Measurements from ENCODE around the gene RELN. TPM values are rescaled to one million over a fixed set of nuclear protein-coding genes. Genes with fewer than 3 reads are reported as not detected.

RELN gene
- total and polyA plus RNA-seq, 10 of the 15 experiments (the other 5 are each of a cell fraction or from before 2014, with no cell fraction given), result 0.11 to 0.21 TPM; not detected in 8

- Histone ChIP-seq H3K4me3 (no peak overlapping the region), H3K36me3 (ENCODE audit: control insufficient read depth in 2 of 2, insufficient read depth in 2 of 2, low read length in 1 of 2) (no peaks in the 10 kb centered on the region), H3K4me2 (ENCODE audit: control insufficient read depth, insufficient read depth) (no peak overlapping the region; the same call in 1 of the 2 replicates), H3K9ac (ENCODE audit: control insufficient read depth, insufficient read depth, low read length) (no peak overlapping the region), H2AFZ (ENCODE audit: control insufficient read depth, low read depth, low read length) (no peak overlapping the region), H3K79me2 (ENCODE audit: control insufficient read depth, insufficient read depth, low read length) (no peaks in the 10 kb centered on the region), H3K27ac (ENCODE audit: control insufficient read depth, insufficient read depth) (no peak overlapping the region), H3K27me3 (replicated peaks in 1 of 2; ENCODE audit: control insufficient read depth in 2 of 2, insufficient read depth in 2 of 2, low read length in 1 of 2) (peaks cover 7 to 13% of the 10 kb centered on the region in 2 experiments), H4K20me1 (ENCODE audit: control insufficient read depth, insufficient read depth) (no peaks in the 10 kb centered on the region), H3K9me3 (replicated peaks; ENCODE audit: control insufficient read depth, insufficient read depth, low read length) (no peaks in the 10 kb centered on the region), H3K4me1 (ENCODE audit: control insufficient read depth, insufficient read depth, low read length) (no peaks in the 10 kb centered on the region)
- TF ChIP-seq SP1 (IDR thresholded peaks at IDR 0.05; ENCODE audit: low read depth, low read length), result no peak
- TF ChIP-seq SUZ12 (IDR thresholded peaks at IDR 0.05; ENCODE audit: unreplicated experiment), result peak; percentile 91
- intact Hi-C loops (cut with micrococcal nuclease; ENCODE audit: unreplicated experiment) (no loop called here), in situ Hi-C loops (cut with MboI) (no loop called here)
- ChIA-PET RAD21 (ENCODE audit: unreplicated experiment) (no interaction called here), SMC1A (ENCODE audit: uncharacterized antibody, unreplicated experiment) (no interaction called here), POLR2A (no interaction called here), CTCF (no interaction called here)
- DNase-seq (ENCODE audit: low read depth, low spot score) (no peak), FAIRE-seq (no peak), ATAC-seq (peak; percentile 18; the same call in 1 of the 3 replicates)
- WGBS (ENCODE audit: insufficient coverage, insufficient replicate concordance, low lambda C conversion rate, missing lambda C conversion rate), result 28% methylated on average over 43 of the region's 48 CpGs
- BruUV-seq (replicated peaks), result no TSS peak
Measured at GRCh38 chr7:103445228-103446048, 544.0 kb downstream of the RELN start.

GRCh38 chr7:103439661-103440060 lies 549.8 kb downstream of the RELN start:
- intact Hi-C loops (cut with micrococcal nuclease; ENCODE audit: unreplicated experiment) (no loop called here), in situ Hi-C loops (cut with MboI) (no loop called here)
- Histone ChIP-seq H3K79me2 (ENCODE audit: control insufficient read depth, insufficient read depth, low read length) (no peaks in the 10 kb centered on the region), H3K36me3 (ENCODE audit: control insufficient read depth in 2 of 2, insufficient read depth in 2 of 2, low read length in 1 of 2) (no peaks in the 10 kb centered on the region), H3K4me3 (no peak overlapping the region), H3K4me1 (ENCODE audit: control insufficient read depth, insufficient read depth, low read length) (no peaks in the 10 kb centered on the region), H3K4me2 (ENCODE audit: control insufficient read depth, insufficient read depth) (no peak overlapping the region), H4K20me1 (ENCODE audit: control insufficient read depth, insufficient read depth) (no peaks in the 10 kb centered on the region), H3K9me3 (replicated peaks; ENCODE audit: control insufficient read depth, insufficient read depth, low read length) (no peaks in the 10 kb centered on the region), H3K9ac (ENCODE audit: control insufficient read depth, insufficient read depth, low read length) (no peak overlapping the region), H3K27me3 (replicated peaks in 1 of 2; ENCODE audit: control insufficient read depth in 2 of 2, insufficient read depth in 2 of 2, low read length in 1 of 2) (peaks cover 0 to 7% of the 10 kb centered on the region in 2 experiments; a peak in 2 of 4 replicates), H3K27ac (ENCODE audit: control insufficient read depth, insufficient read depth) (no peak overlapping the region), H2AFZ (ENCODE audit: control insufficient read depth, low read depth, low read length) (no peak overlapping the region)
- WGBS (ENCODE audit: insufficient coverage, insufficient replicate concordance, low lambda C conversion rate, missing lambda C conversion rate), result 37% methylated on average over 8 of the region's 8 CpGs
- ChIA-PET SMC1A (ENCODE audit: uncharacterized antibody, unreplicated experiment) (no interaction called here), RAD21 (ENCODE audit: unreplicated experiment) (no interaction called here), CTCF (no interaction called here), POLR2A (no interaction called here)
- ATAC-seq, result no peak
- no peak for DNase-seq (ENCODE audit: low read depth, low spot score)
- BruUV-seq (replicated peaks), result no TSS peak
- FAIRE-seq, result no peak
- TF ChIP-seq EED (IDR thresholded peaks at IDR 0.05; ENCODE audit: low read depth) (no peak), IRF4 (IDR thresholded peaks at IDR 0.05; ENCODE audit: low read depth, low read length) (no peak), ZNF687 (IDR thresholded peaks at IDR 0.05) (no peak), HCFC1 (IDR thresholded peaks at IDR 0.05; ENCODE audit: low read length) (no peak), IKZF1 (conservative IDR thresholded peaks at IDR 0.05) (no peak), ETV6 (conservative IDR thresholded peaks at IDR 0.05 in 1 of 2, IDR thresholded peaks at IDR 0.05 in 1 of 2; ENCODE audit: borderline replicate concordance in 1 of 2, low read depth in 1 of 2) (no peak), RELB (IDR thresholded peaks at IDR 0.05; ENCODE audit: low read depth) (no peak), ZNF207 (IDR thresholded peaks at IDR 0.05; ENCODE audit: borderline replicate concordance) (no peak), SP1 (IDR thresholded peaks at IDR 0.05; ENCODE audit: low read depth, low read length) (no peak)

Data from GM12878 (cell line).